Stimulated activated CD4-positive, alpha-beta T cell treated with anti-CD3 and anti-CD28 coated beads, Interleukin-12 subunit alpha, Interleukin-12 subunit beta, amount 100 ng/mL, for 24 hours (primary cell): ENCODE data around the gene PRRT4.

Source experiments
- DNase-seq, 2 experiments: peaks; one replicate each; pipeline ENCODE4 v3.0.0-alpha.2; 2020; ENCODE audit warnings: low read depth in 2 of 2

PRRT4 gene

GRCh38 chr7:128395748-128396147, 34.3 kb upstream of the PRRT4 start:
- no peak for DNase-seq

- no peak for DNase-seq
Observed at GRCh38 chr7:128394904-128395496, 33.5 kb upstream of the PRRT4 start.

- DNase-seq = no peak
Observed at GRCh38 chr7:128393526-128394330, 32.2 kb upstream of the PRRT4 start.

- DNase-seq = no peak
Observed at GRCh38 chr7:128392446-128393327, 31.2 kb upstream of the PRRT4 start.

DNA sequence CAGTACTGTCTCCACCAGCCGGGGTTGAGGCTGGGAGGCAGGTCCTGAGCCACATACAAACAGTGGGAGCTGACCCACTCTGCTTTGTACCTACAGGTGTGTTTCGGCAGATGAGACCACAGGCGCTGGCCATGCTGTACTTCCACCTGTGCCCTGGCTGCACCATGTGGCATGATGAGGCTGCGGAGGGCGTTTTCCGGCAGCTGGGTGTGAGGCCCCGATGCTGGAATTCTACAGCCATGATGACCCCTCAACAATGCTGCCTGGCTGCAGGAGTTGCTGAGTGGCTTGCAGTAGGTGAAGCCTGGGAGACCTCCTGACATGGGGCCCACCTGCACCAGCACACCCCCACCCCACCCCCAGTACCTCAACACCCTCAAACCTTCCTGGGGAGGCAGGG, 30.3 kb upstream of the PRRT4 start:
- DNase-seq = no peak

DNA sequence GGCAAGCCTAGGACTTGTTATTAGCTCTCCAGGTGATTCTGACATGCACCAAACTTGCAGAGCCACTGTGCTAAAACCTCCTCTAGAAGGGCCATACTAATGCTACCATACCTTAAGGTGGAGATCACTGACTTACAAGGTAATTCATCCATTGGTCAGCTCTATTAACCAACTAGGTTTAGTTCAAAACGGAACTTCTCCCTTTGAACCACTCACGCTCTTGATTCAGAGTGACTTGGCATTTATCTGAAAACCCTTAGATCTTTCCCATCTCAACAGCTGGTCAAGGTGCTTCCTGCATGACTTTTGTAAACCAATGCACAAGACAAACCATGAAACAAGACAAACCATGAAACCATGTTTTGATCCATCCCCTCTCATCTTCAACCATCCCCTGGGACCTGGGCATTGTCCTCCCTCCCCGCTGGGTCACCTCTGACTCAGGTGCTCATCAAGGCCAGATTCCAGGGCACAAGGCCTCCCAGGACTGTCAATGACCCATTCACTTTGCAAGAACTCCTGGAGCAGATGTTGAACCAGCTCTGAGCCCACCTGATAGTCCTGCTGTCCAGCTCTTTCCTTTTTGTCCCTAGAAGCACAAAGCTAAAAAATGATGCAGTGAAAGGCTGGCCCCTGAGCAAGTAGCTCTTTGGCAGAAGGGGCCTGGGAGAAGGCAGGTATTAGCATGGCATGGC, 29.5 kb upstream of the PRRT4 start:
- DNase-seq = no peak

- no peak for DNase-seq
Observed at GRCh38 chr7:128389618-128390329, 28.3 kb upstream of the PRRT4 start.

- no peak for DNase-seq
Observed at GRCh38 chr7:128389085-128389617, 27.7 kb upstream of the PRRT4 start.

- no peak for DNase-seq
Observed at GRCh38 chr7:128388145-128388485, 26.6 kb upstream of the PRRT4 start.

DNA sequence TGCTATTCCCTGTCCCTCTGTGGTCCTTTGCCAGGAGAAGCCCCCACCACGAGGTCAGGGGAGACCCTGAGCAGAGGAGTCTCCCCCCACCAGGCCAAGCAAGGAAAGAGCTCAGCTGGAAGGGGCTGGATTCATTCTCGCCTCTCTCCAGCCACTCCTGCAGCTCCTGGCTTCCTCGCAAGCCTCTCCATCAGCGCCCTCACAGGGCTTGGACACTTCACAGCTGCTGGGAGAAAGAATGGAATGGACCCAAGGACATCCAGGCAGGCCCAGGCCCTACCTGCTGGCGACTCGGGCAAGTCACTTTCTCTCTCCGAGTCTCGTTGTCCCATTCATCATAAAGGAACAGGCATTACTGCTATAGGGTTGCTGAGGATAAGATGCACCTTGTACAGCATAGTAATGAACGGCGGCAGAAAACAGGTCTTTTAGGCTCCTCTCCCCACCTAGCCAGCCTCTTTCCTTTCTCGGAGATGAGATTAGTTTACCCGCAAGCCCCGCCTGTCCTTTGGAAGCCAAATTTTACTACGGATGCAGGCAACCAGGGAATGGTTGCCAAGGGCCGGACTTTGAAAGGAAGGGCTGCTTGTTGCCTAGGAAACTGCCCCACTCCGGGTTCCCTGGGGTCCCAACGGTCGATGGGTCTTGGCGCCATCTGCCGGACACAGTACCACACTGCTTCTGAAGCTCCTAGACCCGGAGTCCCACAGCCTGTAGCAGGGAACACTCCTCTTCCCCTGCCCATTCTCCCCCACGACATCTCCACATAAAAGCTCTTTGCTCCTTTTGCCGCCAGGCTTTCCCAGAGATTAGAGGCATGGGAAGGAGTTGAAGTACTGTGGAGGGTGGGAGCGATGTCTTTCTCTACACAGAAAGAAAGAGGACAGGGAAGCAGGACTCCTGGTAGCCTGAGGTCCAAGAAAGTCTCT, 26.0 kb upstream of the PRRT4 start:
- peak; percentile 49 to 71 for DNase-seq

DNA sequence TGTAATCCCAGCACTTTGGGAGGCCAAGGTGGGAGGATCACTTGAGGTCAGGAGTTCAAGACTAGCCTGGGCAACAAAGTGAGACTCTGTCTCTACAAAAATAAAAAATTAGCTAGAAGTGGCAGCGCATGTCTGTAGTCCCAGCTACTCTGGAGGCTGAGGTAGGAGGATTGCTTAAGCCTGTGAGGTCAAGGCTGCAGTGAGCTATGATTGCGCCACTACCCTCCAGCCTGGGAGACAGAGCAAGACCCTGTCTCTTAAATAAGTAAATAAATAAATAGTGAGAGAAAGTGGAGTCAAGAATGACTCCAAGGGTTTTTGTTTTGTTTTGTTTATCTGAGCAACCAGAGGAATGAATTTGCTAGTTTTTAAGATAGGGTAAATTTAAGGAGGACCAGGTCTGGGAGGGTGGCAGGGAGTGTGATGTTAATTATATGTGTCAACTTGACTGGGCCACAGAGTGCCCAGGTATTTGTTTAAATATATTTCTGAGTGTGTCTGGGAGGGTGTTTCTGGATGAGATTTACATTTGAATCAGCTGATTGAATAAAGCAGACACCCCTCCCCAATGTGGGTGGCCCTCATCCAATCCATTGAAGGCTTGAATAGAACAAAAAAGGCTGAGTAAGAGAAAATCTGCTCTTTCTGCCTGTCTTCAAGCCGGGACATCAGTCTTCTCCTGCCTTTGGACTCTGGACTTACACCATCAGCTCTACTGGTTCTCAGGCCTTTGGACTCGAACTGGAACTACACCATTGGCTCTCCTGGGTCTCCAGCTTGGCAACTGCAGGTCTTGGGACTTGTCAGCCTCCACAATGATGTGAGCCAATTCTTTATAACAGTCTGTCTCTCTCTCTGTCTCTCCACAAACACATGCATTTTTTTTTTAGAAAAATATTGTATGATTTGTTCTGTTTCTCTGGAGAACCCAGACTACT, 24.8 kb upstream of the PRRT4 start:
- no peak for DNase-seq

DNA sequence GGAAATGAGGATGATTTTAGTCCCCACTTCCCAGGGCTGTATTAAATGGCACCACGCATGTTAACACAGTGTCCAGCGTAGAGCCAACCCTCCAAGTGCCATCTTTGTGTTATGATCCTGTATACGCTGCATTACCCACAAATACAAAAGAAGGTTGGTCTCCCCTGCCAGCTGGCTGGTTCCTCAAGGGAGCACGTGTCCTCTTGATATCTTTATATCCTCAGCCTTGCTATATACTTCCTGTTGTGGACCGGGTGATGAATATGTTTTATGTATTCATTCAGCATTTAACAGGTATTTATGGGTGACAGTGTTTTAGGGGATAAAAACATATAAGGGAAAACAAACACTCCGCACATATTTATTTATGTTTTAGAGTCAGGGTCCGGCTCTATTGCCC, 23.2 kb upstream of the PRRT4 start:
- DNase-seq = no peak

DNA sequence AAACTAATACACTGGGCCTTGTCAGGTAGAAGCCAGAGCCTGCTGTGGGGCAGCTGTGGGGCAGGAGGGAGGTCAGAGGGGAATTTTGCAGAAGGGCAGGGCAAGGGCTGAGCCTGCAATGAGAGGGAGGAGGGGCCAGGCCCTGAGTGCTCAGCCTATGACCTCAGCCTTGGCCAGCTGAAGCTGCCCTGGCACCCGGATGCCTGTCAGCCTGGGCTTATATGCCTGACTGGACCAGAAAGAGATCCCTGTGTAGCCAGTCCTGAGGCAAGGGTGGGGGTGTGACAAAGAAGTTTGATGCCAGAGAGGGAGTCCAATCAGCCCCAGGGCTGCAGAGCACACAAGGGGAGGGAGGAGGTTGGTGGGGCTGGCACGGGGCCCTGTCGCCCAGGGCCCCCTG, 22.3 kb upstream of the PRRT4 start:
- no peak for DNase-seq

- peak in 1 of 2 experiments; percentile 42 for DNase-seq
Observed at GRCh38 chr7:128381161-128381821, 19.8 kb upstream of the PRRT4 start.

- no peak for DNase-seq
Observed at GRCh38 chr7:128380483-128381106, 19.1 kb upstream of the PRRT4 start.

DNA sequence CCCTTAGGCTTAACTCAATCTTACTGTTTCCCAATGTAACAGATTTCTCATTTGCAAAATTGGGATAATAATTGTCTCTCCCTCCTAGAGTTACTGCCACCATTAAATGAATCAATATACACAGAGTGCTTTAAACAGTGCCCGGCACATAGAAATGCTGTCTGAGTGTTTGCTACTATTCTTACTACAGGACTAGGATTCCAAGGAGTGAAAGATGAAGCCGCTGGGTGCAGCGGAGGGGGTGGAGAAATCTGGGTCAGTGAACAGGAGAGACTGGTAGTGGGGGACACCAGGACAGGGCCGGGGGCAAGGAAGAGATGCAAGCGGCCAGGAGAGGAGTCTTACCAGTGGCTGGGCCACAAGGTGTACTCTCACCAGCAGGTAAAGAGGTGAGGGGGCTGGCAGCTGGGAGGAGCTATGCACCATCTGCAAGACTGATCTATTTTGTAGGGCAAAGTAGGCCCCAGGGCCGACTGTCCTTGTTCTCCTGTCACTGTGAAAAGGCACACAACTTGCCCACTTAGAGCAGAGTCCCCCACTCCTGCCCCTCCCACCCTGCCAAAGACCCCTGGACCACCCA, 18.5 kb upstream of the PRRT4 start:
- DNase-seq = no peak

DNA sequence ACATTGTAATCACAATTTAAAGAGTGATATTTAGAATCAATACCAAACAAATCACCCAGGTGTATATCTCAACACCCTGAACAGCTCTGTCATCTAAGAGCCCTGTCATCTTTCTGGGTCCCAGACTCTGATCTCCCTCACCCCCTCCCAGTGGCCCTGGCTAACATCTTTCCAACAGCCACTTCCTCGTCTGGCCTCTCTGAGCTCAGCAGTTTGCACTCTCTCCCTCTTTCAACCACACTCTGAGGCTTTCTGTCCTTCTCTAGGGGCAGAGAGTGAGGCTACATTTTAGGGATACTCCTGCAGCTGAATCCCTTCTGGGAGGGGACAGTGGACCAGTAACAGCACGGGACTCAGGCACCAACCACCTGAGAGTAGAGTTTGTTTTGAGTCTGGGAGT, 17.1 kb upstream of the PRRT4 start:
- DNase-seq = no peak

DNA sequence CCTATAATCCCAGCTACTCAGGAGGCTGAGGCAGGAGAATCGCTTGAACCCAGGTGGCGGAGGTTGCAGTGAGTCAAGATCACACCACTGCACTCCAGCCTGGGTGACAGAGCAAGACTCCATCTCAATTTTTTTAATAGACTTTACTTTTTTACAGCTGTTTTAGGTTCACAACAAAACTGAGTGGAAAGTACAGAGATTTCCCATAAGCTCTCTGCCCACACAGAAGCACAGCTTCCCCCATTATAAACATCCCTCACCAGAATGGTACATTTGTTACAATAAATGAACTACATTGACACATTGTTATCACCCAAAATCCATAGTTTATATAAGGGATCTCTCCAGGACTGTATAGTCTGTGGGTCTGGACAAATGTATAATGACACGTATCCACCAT, 14.6 kb upstream of the PRRT4 start:
- DNase-seq = no peak
